H1 (cell line): ENCODE results near the gene STXBP6. TPM values are rescaled to one million over a fixed set of nuclear protein-coding genes. Genes with fewer than 3 reads are reported as not detected.

ENCODE experiments used
- CTCF ChIA-PET: fragments of 300-600 bp; sonication (Branson Sonifier 250); formaldehyde crosslinking; loops from one replicate; lab custom pipeline; 2021; ENCODE audit not compliant: partially characterized antibody; lab: Charles Lee
- POLR2A ChIA-PET: fragments of 300-600 bp; sonication (Branson Sonifier 250); formaldehyde crosslinking; loops from one replicate; lab custom pipeline; 2021; ENCODE audit warnings: inconsistent platforms; ENCODE audit not compliant: partially characterized antibody; lab: Charles Lee
- DNase-seq, 2 experiments: peaks; one replicate each; pipeline versions ENCODE4 v3.0.0 to v3.0.0-alpha.2; 2010 to 2022; ENCODE audit warnings: low spot score in 2 of 2, low read depth in 1 of 2, mixed read lengths in 1 of 2
- FAIRE-seq: peaks from 2 replicates; lab custom pipeline; 2011; peaks lifted over from hg19 to GRCh38; lab: Jason Lieb, UNC
- H2AFZ ChIP-seq: 2 replicates; pipeline ENCODE4 v1.8.1; 2012; ENCODE audit warnings: low read length, inconsistent platforms
- H2AK5ac ChIP-seq: 2 replicates; pipeline ENCODE4 v1.6.1; 2013; ENCODE audit warnings: low read depth, low read length
- H2BK120ac ChIP-seq: replicated peaks from 2 replicates; pipeline ENCODE3; 2013; ENCODE audit warnings: low read depth, low read length, inconsistent platforms
- H2BK12ac ChIP-seq: 2 replicates; pipeline ENCODE4 v1.6.1; 2013; ENCODE audit warnings: low read depth, low read length
- H2BK15ac ChIP-seq: 2 replicates; pipeline ENCODE4 v1.6.1; 2013; ENCODE audit warnings: low read length
- H2BK20ac ChIP-seq: 2 replicates; pipeline ENCODE4 v1.6.1; 2013; ENCODE audit warnings: low read length
- H2BK5ac ChIP-seq: 2 replicates; pipeline ENCODE4 v1.6.1; 2013; ENCODE audit warnings: low read depth, low read length
- H3K14ac ChIP-seq: 2 replicates; pipeline ENCODE4 v1.6.1; 2013; ENCODE audit warnings: inconsistent platforms; ENCODE audit not compliant: insufficient read length
- H3K18ac ChIP-seq: 2 replicates; pipeline ENCODE4 v1.6.1; 2013; ENCODE audit warnings: low read length; ENCODE audit errors: extremely low read depth
- H3K23ac ChIP-seq: 2 replicates; pipeline ENCODE4 v1.6.1; 2013; ENCODE audit warnings: inconsistent platforms; ENCODE audit not compliant: insufficient read length
- H3K23me2 ChIP-seq: 2 replicates; pipeline ENCODE4 v1.6.1; 2013; ENCODE audit warnings: low read depth, low read length
- H3K27ac ChIP-seq: 2 replicates; pipeline ENCODE4 v1.6.1; 2011; ENCODE audit warnings: low read depth, low read length, inconsistent platforms
- H3K27me3 ChIP-seq, 4 experiments: replicated peaks in 1 of 4; 1 replicate in 1 of 4; 2 replicates in 3 of 4; pipeline versions ENCODE4 v1.6.1 to v1.8.1; 2011 to 2013; ENCODE audit warnings: low read length in 3 of 4, mild to moderate bottlenecking in 3 of 4, inconsistent platforms in 2 of 4, mixed read lengths in 2 of 4, moderate library complexity in 1 of 4; ENCODE audit not compliant: control insufficient read depth in 3 of 4, insufficient read depth in 3 of 4; ENCODE audit errors: extremely low read depth in 1 of 4
- H3K36me3 ChIP-seq, 4 experiments: 2 replicates each; pipeline versions ENCODE4 v1.6.1 to v1.8.1; 2011 to 2013; ENCODE audit warnings: mild to moderate bottlenecking in 4 of 4, low read length in 3 of 4, moderate library complexity in 2 of 4, control low read depth in 1 of 4, inconsistent platforms in 1 of 4; ENCODE audit not compliant: insufficient read depth in 4 of 4, control insufficient read depth in 2 of 4
- H3K4ac ChIP-seq: replicated peaks from 2 replicates; pipeline ENCODE3; 2013; ENCODE audit warnings: low read length, low read depth, mixed read lengths, inconsistent platforms; ENCODE audit not compliant: insufficient read length
- H3K4me1 ChIP-seq, 4 experiments: replicated peaks in 1 of 4; 1 replicate in 1 of 4; 2 replicates in 3 of 4; pipeline versions ENCODE4 v1.6.1 to v1.8.1; 2011 to 2013; ENCODE audit warnings: low read length in 3 of 4, inconsistent platforms in 2 of 4, mixed read lengths in 1 of 4; ENCODE audit not compliant: insufficient read depth in 4 of 4, control insufficient read depth in 3 of 4
- H3K4me2 ChIP-seq, 2 experiments: 2 replicates each; pipeline versions ENCODE4 v1.6.1 to v1.8.1; 2011 to 2013; ENCODE audit warnings: low read depth in 2 of 2, low read length in 2 of 2, control low read depth in 1 of 2, inconsistent platforms in 1 of 2, mild to moderate bottlenecking in 1 of 2; ENCODE audit not compliant: insufficient read depth in 1 of 2
- H3K4me3 ChIP-seq, 4 experiments: fragments of 200-600, 300-600 bp in 1 of 4; sonication (generic), shearing (Covaris generic), sonication (Bioruptor Twin) in 1 of 4; 2 replicates each; pipeline versions ENCODE4 v1.5.1 to v1.8.1; 2011 to 2016; ENCODE audit warnings: low read length in 4 of 4, low read depth in 3 of 4, control low read depth in 2 of 4, inconsistent platforms in 2 of 4, mild to moderate bottlenecking in 2 of 4, mixed read lengths in 1 of 4, moderate library complexity in 1 of 4; ENCODE audit not compliant: insufficient read depth in 2 of 4; ENCODE audit errors: extremely low read depth in 1 of 4
- H3K56ac ChIP-seq: replicated peaks from 2 replicates; pipeline ENCODE3; 2013; ENCODE audit warnings: low read depth, mild to moderate bottlenecking, mixed read lengths, low read length, inconsistent platforms; ENCODE audit not compliant: insufficient read length
- H3K79me1 ChIP-seq: 2 replicates; pipeline ENCODE4 v1.6.1; 2013; ENCODE audit warnings: low read depth, low read length, control low read depth
- H3K79me2 ChIP-seq, 2 experiments: 2 replicates each; pipeline versions ENCODE4 v1.6.1 to v1.8.1; 2012 to 2013; ENCODE audit warnings: low read length in 2 of 2, mild to moderate bottlenecking in 2 of 2, inconsistent platforms in 1 of 2; ENCODE audit not compliant: insufficient read depth in 2 of 2, control insufficient read depth in 1 of 2
- H3K9ac ChIP-seq, 4 experiments: replicated peaks in 1 of 4; 1 replicate in 1 of 4; 2 replicates in 3 of 4; pipeline versions ENCODE4 v1.6.1 to v1.8.1; 2011 to 2013; ENCODE audit warnings: low read depth in 3 of 4, low read length in 3 of 4, control low read depth in 2 of 4, mild to moderate bottlenecking in 2 of 4, moderate library complexity in 2 of 4, inconsistent platforms in 1 of 4; ENCODE audit errors: extremely low read depth in 1 of 4
- H3K9me3 ChIP-seq, 2 experiments: 2 replicates each; pipeline versions ENCODE4 v1.6.1 to v1.8.1; 2012 to 2013; ENCODE audit warnings: mild to moderate bottlenecking in 2 of 2, moderate library complexity in 2 of 2, control low read depth in 1 of 2, inconsistent platforms in 1 of 2, low read depth in 1 of 2, low read length in 1 of 2, mixed read lengths in 1 of 2; ENCODE audit not compliant: insufficient read depth in 2 of 2
- H4K20me1 ChIP-seq, 2 experiments: replicated peaks in 1 of 2; 2 replicates each; pipeline versions ENCODE3 to v1.8.1; 2011 to 2013; ENCODE audit warnings: inconsistent platforms in 2 of 2, low read length in 2 of 2, mild to moderate bottlenecking in 1 of 2; ENCODE audit not compliant: insufficient read depth in 2 of 2, control insufficient read depth in 1 of 2
- H4K5ac ChIP-seq: 2 replicates; pipeline ENCODE4 v1.6.1; 2013; ENCODE audit warnings: low read length, low read depth, mixed read lengths, inconsistent platforms; ENCODE audit not compliant: insufficient read length
- H4K8ac ChIP-seq: 2 replicates; pipeline ENCODE4 v1.8.0; 2013; ENCODE audit warnings: mild to moderate bottlenecking, moderate library complexity, low read length, inconsistent platforms; ENCODE audit not compliant: insufficient read depth; ENCODE audit errors: extremely low read depth
- H4K91ac ChIP-seq: replicated peaks from 2 replicates; pipeline ENCODE3; 2013; ENCODE audit warnings: low read length, mixed read lengths, inconsistent platforms; ENCODE audit not compliant: insufficient read length
- ASH2L ChIP-seq: fragments of 200-600, 300-600 bp; sonication (generic); IDR thresholded peaks from one replicate; pipeline ENCODE4 v1.7.1; 2017; ENCODE audit warnings: low read length
- BCL11A ChIP-seq, 2 experiments: IDR thresholded peaks; one replicate each; pipeline ENCODE4 v1.6.1; 2011; ENCODE audit warnings: low read depth in 2 of 2, low read length in 2 of 2, mild to moderate bottlenecking in 2 of 2
- EZH2 ChIP-seq: fragments of 200-600 bp; sonication (generic); IDR thresholded peaks from 2 replicates; pipeline ENCODE4 v1.7.1; 2012; ENCODE audit warnings: low read depth, mild to moderate bottlenecking, moderate library complexity, low read length, inconsistent platforms; ENCODE audit not compliant: severe bottlenecking
- MAFK ChIP-seq: IDR thresholded peaks from 2 replicates; pipeline ENCODE4 v1.6.1; 2012; ENCODE audit warnings: low read depth, mild to moderate bottlenecking, improper control_type of control experiment, low read length
- POU5F1 ChIP-seq: IDR thresholded peaks from 2 replicates; pipeline ENCODE4 v1.6.1; 2011; ENCODE audit warnings: low read depth, mild to moderate bottlenecking, low read length, moderate library complexity
- RXRA ChIP-seq: IDR thresholded peaks from 2 replicates; pipeline ENCODE4 v1.6.1; 2011; ENCODE audit warnings: low read depth, mild to moderate bottlenecking, low read length, moderate library complexity; ENCODE audit not compliant: insufficient read depth
- SIRT6 ChIP-seq: IDR thresholded peaks from one replicate; pipeline ENCODE4 v1.7.1; 2012; ENCODE audit warnings: low read length, inconsistent platforms
- TBP ChIP-seq: IDR thresholded peaks from 2 replicates; pipeline ENCODE4 v1.6.1; 2011; ENCODE audit warnings: low read depth, low read length, improper control_type of control experiment
- YY1 ChIP-seq: IDR thresholded peaks from 2 replicates; pipeline ENCODE4 v1.6.1; 2011; ENCODE audit warnings: low read depth, mild to moderate bottlenecking, low read length
- polyA plus RNA-seq, 7 experiments: library from polyadenylated mRNA; depleted of rRNA in 3 of 7; stranded (reverse) in 5 of 7; unstranded in 2 of 7; fragments of >200 nt in 5 of 7; fragments of 200-250 nt in 2 of 7; gene quantifications; 1 replicate in 5 of 7; 2 replicates in 1 of 7; 4 replicates in 1 of 7; pipeline versions ENCODE4 v1.2.1 to v1.2.3, GENCODE V29; 2011 to 2013; ENCODE audit warnings: missing spikeins in 2 of 7, mixed read lengths in 2 of 7
- total RNA-seq: library from RNA; stranded (reverse); fragmentation: NEBNext Ultra II Directional; extraction: Animal tissue kit (Norgen Biotek cat#: 25700); gene quantifications from 2 replicates; pipeline ENCODE4 v1.2.1, GENCODE V29; 2021
- TF ChIP-seq, protein P1 (sequence below): IDR thresholded peaks from 2 replicates; pipeline ENCODE4 v1.6.1; 2012; ENCODE audit warnings: inconsistent platforms

The STXBP6 gene
- total and polyA plus RNA-seq, 2 of the 8 experiments (the other 6 are each of a cell fraction or from before 2014, with no cell fraction given), result 9.4 to 18.1 TPM

DNA sequence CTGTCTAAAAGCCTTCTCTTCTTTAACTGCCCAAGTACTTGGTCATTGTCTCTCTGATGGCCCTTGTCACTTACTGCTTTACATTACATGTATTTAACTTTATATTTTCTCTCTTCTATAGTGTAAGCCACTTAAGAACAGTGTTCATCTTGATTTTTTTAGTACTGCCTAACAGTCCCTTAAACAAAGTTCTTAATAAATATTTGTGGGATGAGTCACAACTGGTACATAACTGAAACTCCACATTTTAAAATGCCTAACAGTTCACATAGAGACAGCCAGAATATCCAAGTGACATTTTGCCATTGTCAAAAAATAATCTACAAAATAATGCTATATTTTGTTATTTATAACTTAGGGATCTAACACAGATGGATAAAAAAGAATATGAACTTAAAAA is 146.6 kb downstream of the STXBP6 start:
- H2BK12ac ChIP-seq, result no peak overlapping the region
- H3K4me1 ChIP-seq, result no peaks in the 10 kb centered on the region
- no peak overlapping the region for H2BK5ac ChIP-seq
- H3K56ac ChIP-seq, result no peak overlapping the region
- no peak overlapping the region for H2AK5ac ChIP-seq
- no peak overlapping the region for H4K8ac ChIP-seq
- no peak overlapping the region for H3K27ac ChIP-seq
- no peak overlapping the region for H3K4me2 ChIP-seq
- no peak overlapping the region for H2AFZ ChIP-seq
- ChIA-PET POLR2A (no interaction called here), CTCF (no interaction called here)
- no peaks in the 10 kb centered on the region for H3K36me3 ChIP-seq
- H3K23ac ChIP-seq, result no peak overlapping the region
- H3K4ac ChIP-seq, result no peak overlapping the region
- FAIRE-seq, result no peak
- H4K91ac ChIP-seq, result no peak overlapping the region
- TF ChIP-seq RXRA, result no peak
- no peak for TF ChIP-seq ASH2L
- TF ChIP-seq TBP, result no peak
- no peak for TF ChIP-seq SIRT6
- no peak for TF ChIP-seq YY1
- no peak for TF ChIP-seq EZH2
- TF ChIP-seq POU5F1, result no peak
- no peak for TF ChIP-seq MAFK
- TF ChIP-seq BCL11A (IDR thresholded peaks at IDR 0.05; ENCODE audit: low read depth in 2 of 2, low read length in 2 of 2), result no peak
- TF ChIP-seq, protein P1, sequence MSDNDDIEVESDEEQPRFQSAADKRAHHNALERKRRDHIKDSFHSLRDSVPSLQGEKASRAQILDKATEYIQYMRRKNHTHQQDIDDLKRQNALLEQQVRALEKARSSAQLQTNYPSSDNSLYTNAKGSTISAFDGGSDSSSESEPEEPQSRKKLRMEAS, result no peak
- H2BK15ac ChIP-seq, result no peak overlapping the region
- H3K79me2 ChIP-seq, result no peaks in the 10 kb centered on the region
- H2BK20ac ChIP-seq, result no peak overlapping the region
- H3K79me1 ChIP-seq, result no peaks in the 10 kb centered on the region
- no peak overlapping the region for H3K14ac ChIP-seq
- no peak overlapping the region for H2BK120ac ChIP-seq
- no peaks in the 10 kb centered on the region for H3K9me3 ChIP-seq
- no peaks in the 10 kb centered on the region for H3K27me3 ChIP-seq
- DNase-seq, result no peak
- H3K4me3 ChIP-seq, result no peak overlapping the region
- H3K18ac ChIP-seq, result no peak overlapping the region
- H4K20me1 ChIP-seq, result no peaks in the 10 kb centered on the region
- H3K23me2 ChIP-seq, result no peaks in the 10 kb centered on the region
- H4K5ac ChIP-seq, result no peak overlapping the region
- H3K9ac ChIP-seq, result no peak overlapping the region
